Hepatocyte (in vitro differentiated cells): ENCODE data around the gene EFCAB10. TPM values are rescaled to one million over a fixed set of nuclear protein-coding genes. Genes with fewer than 3 reads are reported as not detected.

Experiments
- DNase-seq: peaks from one replicate; pipeline ENCODE4 v3.0.0-alpha.2; 2016; ENCODE audit warnings: low spot score
- H2AFZ ChIP-seq: fragments of 200-600 bp; sonication (generic); 2 replicates; pipeline ENCODE4 v1.6.0; 2016; ENCODE audit warnings: antibody characterized with exemption, mild to moderate bottlenecking
- H3K27ac ChIP-seq: fragments of 200-600 bp; sonication (generic); 2 replicates; pipeline ENCODE4 v1.5.1; 2016; ENCODE audit warnings: mild to moderate bottlenecking
- H3K27me3 ChIP-seq: fragments of 200-600 bp; sonication (generic); 2 replicates; pipeline ENCODE4 v1.6.1; 2016
- H3K36me3 ChIP-seq: fragments of 200-600 bp; sonication (generic); replicated peaks from 2 replicates; pipeline ENCODE4 v1.5.1; 2016; ENCODE audit warnings: low read depth; ENCODE audit not compliant: insufficient read depth
- H3K4me1 ChIP-seq: fragments of 200-600 bp; sonication (generic); 2 replicates; pipeline ENCODE4 v1.5.1; 2016; ENCODE audit warnings: mild to moderate bottlenecking, moderate library complexity; ENCODE audit not compliant: insufficient read depth
- H3K4me2 ChIP-seq: fragments of 200-600 bp; sonication (generic); 2 replicates; pipeline ENCODE4 v1.6.0; 2016
- H3K4me3 ChIP-seq: fragments of 200-600 bp; sonication (generic); 2 replicates; pipeline ENCODE4 v1.5.1; 2016; ENCODE audit warnings: mild to moderate bottlenecking
- H3K79me2 ChIP-seq: fragments of 200-600 bp; sonication (generic); 2 replicates; pipeline ENCODE4 v1.6.0; 2017; ENCODE audit warnings: mild to moderate bottlenecking
- H3K9me2 ChIP-seq: fragments of 200-600 bp; sonication (generic); replicated peaks from 2 replicates; pipeline ENCODE4 v1.6.0; 2017; ENCODE audit warnings: mild to moderate bottlenecking; ENCODE audit not compliant: insufficient read depth
- H3K9me3 ChIP-seq: fragments of 200-600 bp; sonication (generic); 2 replicates; pipeline ENCODE4 v1.5.1; 2016; ENCODE audit warnings: low read depth, mild to moderate bottlenecking
- H4K20me1 ChIP-seq: fragments of 200-600 bp; sonication (generic); 2 replicates; pipeline ENCODE4 v1.6.0; 2016; ENCODE audit warnings: mild to moderate bottlenecking; ENCODE audit not compliant: insufficient read depth, poor library complexity, severe bottlenecking
- EZH2 ChIP-seq: fragments of 200-600 bp; sonication (generic); IDR thresholded peaks from 2 replicates; pipeline ENCODE4 v1.6.1; 2016; ENCODE audit warnings: antibody characterized with exemption, mild to moderate bottlenecking, borderline replicate concordance
- EZH2phosphoT487 ChIP-seq: fragments of 200-600 bp; sonication (generic); IDR thresholded peaks from one replicate; pipeline ENCODE4 v1.6.1; 2018; ENCODE audit warnings: antibody characterized with exemption, mild to moderate bottlenecking, low read depth, moderate library complexity; ENCODE audit not compliant: unreplicated experiment, severe bottlenecking
- WGBS: methylation state at CpG from one replicate; pipeline ENCODE4 v1.1.6; 2016; ENCODE audit warnings: low lambda C conversion rate; ENCODE audit errors: missing lambda C conversion rate; 5-methylcytosine and 5-hydroxymethylcytosine counted together
- polyA plus RNA-seq: library from polyadenylated mRNA; unstranded; fragments of >200 nt; fragmentation: Nextera tagmentation; extraction: Ambion mirVana; gene quantifications from 2 replicates; pipeline ENCODE4 v1.2.1, GENCODE V29; 2016
- total RNA-seq: library from RNA; depleted of rRNA; stranded (reverse); fragments of >200 nt; gene quantifications from 2 replicates; pipeline ENCODE4 v1.2.3, GENCODE V29; 2014
- TF ChIP-seq, protein P1 (sequence below): fragments of 200-600 bp; sonication (generic); IDR thresholded peaks from 2 replicates; pipeline ENCODE4 v1.5.1; 2016; ENCODE audit warnings: antibody characterized with exemption, mild to moderate bottlenecking; ENCODE audit not compliant: poor library complexity

Gene EFCAB10
- total and polyA plus RNA-seq, 2 experiments from 2014 or later = 0.24 TPM; not detected in 1

DNA sequence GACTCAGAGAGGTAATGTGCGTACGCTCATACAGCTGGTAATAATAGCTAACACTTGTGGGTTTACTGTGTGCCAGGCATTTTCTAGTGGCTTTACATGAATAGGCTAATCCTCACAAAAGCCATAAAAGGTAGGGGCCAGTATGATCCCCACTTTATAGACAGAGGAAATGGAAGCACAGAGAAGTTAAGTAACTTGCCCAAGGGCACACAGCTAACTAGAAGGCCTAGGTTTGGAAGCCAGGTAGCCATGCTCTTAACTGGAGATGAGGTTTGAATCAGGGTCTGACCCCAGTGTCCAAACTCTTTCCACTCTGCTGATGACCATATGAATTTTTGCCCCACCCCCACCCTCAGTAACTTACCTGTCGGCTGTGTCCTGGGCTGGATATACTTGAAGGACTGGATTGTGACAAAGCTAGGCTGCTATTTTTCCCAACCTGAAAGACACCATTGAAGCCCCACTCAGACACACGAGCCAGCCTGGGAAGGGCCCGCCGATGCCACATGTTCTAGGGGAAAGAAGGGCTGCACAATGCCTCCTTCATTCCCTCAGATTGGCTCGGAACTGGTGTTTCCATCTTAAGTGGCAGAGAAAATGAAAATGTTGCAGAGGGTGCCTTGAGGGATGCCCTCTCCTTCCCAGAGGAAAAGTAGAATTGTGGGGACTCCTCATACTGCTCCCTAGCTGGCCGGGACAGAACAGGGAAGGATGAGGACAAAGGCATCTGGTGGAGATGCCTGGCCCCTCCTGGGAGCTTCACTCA is 29.1 kb upstream of the EFCAB10 start:
- no peak for DNase-seq
- TF ChIP-seq EZH2 (no peak), EZH2phosphoT487 (no peak)
- TF ChIP-seq, protein P1, sequence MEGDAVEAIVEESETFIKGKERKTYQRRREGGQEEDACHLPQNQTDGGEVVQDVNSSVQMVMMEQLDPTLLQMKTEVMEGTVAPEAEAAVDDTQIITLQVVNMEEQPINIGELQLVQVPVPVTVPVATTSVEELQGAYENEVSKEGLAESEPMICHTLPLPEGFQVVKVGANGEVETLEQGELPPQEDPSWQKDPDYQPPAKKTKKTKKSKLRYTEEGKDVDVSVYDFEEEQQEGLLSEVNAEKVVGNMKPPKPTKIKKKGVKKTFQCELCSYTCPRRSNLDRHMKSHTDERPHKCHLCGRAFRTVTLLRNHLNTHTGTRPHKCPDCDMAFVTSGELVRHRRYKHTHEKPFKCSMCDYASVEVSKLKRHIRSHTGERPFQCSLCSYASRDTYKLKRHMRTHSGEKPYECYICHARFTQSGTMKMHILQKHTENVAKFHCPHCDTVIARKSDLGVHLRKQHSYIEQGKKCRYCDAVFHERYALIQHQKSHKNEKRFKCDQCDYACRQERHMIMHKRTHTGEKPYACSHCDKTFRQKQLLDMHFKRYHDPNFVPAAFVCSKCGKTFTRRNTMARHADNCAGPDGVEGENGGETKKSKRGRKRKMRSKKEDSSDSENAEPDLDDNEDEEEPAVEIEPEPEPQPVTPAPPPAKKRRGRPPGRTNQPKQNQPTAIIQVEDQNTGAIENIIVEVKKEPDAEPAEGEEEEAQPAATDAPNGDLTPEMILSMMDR = no peak
- WGBS = 92% methylated on average over 7 of the region's 8 CpGs

GRCh38 chr7:105602325-105603305 is 21.3 kb upstream of the EFCAB10 start:
- H3K4me2 ChIP-seq = no peak overlapping the region
- H2AFZ ChIP-seq = no peak overlapping the region
- no peaks in the 10 kb centered on the region for H3K9me2 ChIP-seq
- H3K27ac ChIP-seq = no peak overlapping the region
- no peak for DNase-seq
- no peaks in the 10 kb centered on the region for H3K4me1 ChIP-seq
- no peaks in the 10 kb centered on the region for H3K36me3 ChIP-seq
- no peak overlapping the region for H3K4me3 ChIP-seq
- H4K20me1 ChIP-seq = no peaks in the 10 kb centered on the region
- no peaks in the 10 kb centered on the region for H3K9me3 ChIP-seq
- TF ChIP-seq EZH2 (no peak), EZH2phosphoT487 (no peak)
- TF ChIP-seq, protein P1 = no peak
- 79% methylated on average over 19 of the region's 19 CpGs for whole genome bisulfite sequencing
- H3K79me2 ChIP-seq = no peaks in the 10 kb centered on the region
- no peaks in the 10 kb centered on the region for H3K27me3 ChIP-seq

More for the DNA sequence above, 29.1 kb upstream of the EFCAB10 start:
- no peaks in the 10 kb centered on the region for H3K4me1 ChIP-seq
- no peak overlapping the region for H2AFZ ChIP-seq
- H3K36me3 ChIP-seq = no peaks in the 10 kb centered on the region
- H4K20me1 ChIP-seq = no peaks in the 10 kb centered on the region
- no peaks in the 10 kb centered on the region for H3K9me2 ChIP-seq
- no peaks in the 10 kb centered on the region for H3K79me2 ChIP-seq
- H3K27me3 ChIP-seq = no peaks in the 10 kb centered on the region
- H3K4me3 ChIP-seq = no peak overlapping the region
- no peaks in the 10 kb centered on the region for H3K9me3 ChIP-seq
- no peak overlapping the region for H3K27ac ChIP-seq
- no peak overlapping the region for H3K4me2 ChIP-seq

- Histone ChIP-seq H3K4me3 (no peak overlapping the region), H3K9me3 (no peaks in the 10 kb centered on the region), H2AFZ (no peak overlapping the region), H3K4me2 (no peak overlapping the region), H4K20me1 (no peaks in the 10 kb centered on the region), H3K27me3 (no peaks in the 10 kb centered on the region), H3K4me1 (no peaks in the 10 kb centered on the region), H3K9me2 (no peaks in the 10 kb centered on the region), H3K79me2 (no peaks in the 10 kb centered on the region), H3K36me3 (no peaks in the 10 kb centered on the region), H3K27ac (no peak overlapping the region)
- 85% methylated on average over 14 of the region's 14 CpGs for WGBS
- no peak for DNase-seq
- TF ChIP-seq EZH2 (no peak), EZH2phosphoT487 (no peak)
- TF ChIP-seq, protein P1 = no peak
These were observed 19.6 kb upstream of the EFCAB10 start for GRCh38 chr7:105600720-105601550.
